GM23338 (cell line): ENCODE results near the gene TDRD7.

ENCODE experiments used
- EZH2 ChIP-seq: fragments of 200-600 bp; sonication (generic); IDR thresholded peaks from one replicate; pipeline ENCODE4 v1.8.0; 2017; ENCODE audit warnings: antibody characterized with exemption, mild to moderate bottlenecking, low read depth; ENCODE audit not compliant: unreplicated experiment
- EZH2phosphoT487 ChIP-seq: fragments of 200-600 bp; sonication (generic); IDR thresholded peaks from one replicate; pipeline ENCODE4 v1.8.1; 2018; ENCODE audit warnings: antibody characterized with exemption; ENCODE audit not compliant: unreplicated experiment
- POLR2AphosphoS5 ChIP-seq: IDR thresholded peaks from 2 replicates; pipeline ENCODE4 v1.6.1; 2016; ENCODE audit warnings: antibody characterized with exemption, low read depth
- TF ChIP-seq, protein P1 (sequence below), 2 experiments: fragments of 200-600 bp in 1 of 2; sonication (generic) in 1 of 2; conservative IDR thresholded peaks; 2 replicates each; pipeline versions ENCODE4 v1.5.1 to v1.6.1; 2016 to 2017; ENCODE audit warnings: antibody characterized with exemption in 2 of 2, low read depth in 2 of 2, mild to moderate bottlenecking in 2 of 2, moderate library complexity in 1 of 2
- TF ChIP-seq, protein P2 (sequence below): fragments of 250-450 bp; sonication (Bioruptor Pico); IDR thresholded peaks from 2 replicates; pipeline ENCODE4 v1.5.0; 2020; ENCODE audit warnings: mild to moderate bottlenecking, moderate library complexity
- TF ChIP-seq, protein P3 (sequence below): IDR thresholded peaks from 2 replicates; pipeline ENCODE4 v1.6.1; 2016; ENCODE audit warnings: antibody characterized with exemption

DNA sequence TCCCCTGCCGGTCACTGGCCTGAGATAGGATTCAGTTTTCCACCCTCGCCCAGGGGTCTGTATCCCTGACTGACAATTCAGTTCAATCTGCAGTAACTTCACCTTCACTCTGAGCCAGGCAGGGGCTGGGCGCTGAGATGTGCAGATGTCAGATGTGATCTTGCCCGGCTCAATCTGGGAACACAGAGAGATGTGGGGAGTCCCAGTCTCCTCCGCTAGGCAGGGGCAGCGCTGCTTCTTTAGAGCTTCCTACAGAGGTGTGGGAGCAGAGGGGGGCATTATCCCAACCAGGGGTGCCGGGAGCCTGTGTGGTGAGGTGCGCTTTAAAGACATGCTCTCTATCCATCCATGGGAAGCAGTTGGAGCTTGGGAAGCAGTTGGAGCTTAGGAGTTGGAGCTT is 104.2 kb downstream of the TDRD7 start:
- TF ChIP-seq, protein P1, sequence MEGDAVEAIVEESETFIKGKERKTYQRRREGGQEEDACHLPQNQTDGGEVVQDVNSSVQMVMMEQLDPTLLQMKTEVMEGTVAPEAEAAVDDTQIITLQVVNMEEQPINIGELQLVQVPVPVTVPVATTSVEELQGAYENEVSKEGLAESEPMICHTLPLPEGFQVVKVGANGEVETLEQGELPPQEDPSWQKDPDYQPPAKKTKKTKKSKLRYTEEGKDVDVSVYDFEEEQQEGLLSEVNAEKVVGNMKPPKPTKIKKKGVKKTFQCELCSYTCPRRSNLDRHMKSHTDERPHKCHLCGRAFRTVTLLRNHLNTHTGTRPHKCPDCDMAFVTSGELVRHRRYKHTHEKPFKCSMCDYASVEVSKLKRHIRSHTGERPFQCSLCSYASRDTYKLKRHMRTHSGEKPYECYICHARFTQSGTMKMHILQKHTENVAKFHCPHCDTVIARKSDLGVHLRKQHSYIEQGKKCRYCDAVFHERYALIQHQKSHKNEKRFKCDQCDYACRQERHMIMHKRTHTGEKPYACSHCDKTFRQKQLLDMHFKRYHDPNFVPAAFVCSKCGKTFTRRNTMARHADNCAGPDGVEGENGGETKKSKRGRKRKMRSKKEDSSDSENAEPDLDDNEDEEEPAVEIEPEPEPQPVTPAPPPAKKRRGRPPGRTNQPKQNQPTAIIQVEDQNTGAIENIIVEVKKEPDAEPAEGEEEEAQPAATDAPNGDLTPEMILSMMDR (conservative IDR thresholded peaks at IDR 0.05; ENCODE audit: low read depth in 2 of 2): no peak
- TF ChIP-seq POLR2AphosphoS5 (no peak), EZH2 (no peak), EZH2phosphoT487 (no peak)
- TF ChIP-seq, protein P2, sequence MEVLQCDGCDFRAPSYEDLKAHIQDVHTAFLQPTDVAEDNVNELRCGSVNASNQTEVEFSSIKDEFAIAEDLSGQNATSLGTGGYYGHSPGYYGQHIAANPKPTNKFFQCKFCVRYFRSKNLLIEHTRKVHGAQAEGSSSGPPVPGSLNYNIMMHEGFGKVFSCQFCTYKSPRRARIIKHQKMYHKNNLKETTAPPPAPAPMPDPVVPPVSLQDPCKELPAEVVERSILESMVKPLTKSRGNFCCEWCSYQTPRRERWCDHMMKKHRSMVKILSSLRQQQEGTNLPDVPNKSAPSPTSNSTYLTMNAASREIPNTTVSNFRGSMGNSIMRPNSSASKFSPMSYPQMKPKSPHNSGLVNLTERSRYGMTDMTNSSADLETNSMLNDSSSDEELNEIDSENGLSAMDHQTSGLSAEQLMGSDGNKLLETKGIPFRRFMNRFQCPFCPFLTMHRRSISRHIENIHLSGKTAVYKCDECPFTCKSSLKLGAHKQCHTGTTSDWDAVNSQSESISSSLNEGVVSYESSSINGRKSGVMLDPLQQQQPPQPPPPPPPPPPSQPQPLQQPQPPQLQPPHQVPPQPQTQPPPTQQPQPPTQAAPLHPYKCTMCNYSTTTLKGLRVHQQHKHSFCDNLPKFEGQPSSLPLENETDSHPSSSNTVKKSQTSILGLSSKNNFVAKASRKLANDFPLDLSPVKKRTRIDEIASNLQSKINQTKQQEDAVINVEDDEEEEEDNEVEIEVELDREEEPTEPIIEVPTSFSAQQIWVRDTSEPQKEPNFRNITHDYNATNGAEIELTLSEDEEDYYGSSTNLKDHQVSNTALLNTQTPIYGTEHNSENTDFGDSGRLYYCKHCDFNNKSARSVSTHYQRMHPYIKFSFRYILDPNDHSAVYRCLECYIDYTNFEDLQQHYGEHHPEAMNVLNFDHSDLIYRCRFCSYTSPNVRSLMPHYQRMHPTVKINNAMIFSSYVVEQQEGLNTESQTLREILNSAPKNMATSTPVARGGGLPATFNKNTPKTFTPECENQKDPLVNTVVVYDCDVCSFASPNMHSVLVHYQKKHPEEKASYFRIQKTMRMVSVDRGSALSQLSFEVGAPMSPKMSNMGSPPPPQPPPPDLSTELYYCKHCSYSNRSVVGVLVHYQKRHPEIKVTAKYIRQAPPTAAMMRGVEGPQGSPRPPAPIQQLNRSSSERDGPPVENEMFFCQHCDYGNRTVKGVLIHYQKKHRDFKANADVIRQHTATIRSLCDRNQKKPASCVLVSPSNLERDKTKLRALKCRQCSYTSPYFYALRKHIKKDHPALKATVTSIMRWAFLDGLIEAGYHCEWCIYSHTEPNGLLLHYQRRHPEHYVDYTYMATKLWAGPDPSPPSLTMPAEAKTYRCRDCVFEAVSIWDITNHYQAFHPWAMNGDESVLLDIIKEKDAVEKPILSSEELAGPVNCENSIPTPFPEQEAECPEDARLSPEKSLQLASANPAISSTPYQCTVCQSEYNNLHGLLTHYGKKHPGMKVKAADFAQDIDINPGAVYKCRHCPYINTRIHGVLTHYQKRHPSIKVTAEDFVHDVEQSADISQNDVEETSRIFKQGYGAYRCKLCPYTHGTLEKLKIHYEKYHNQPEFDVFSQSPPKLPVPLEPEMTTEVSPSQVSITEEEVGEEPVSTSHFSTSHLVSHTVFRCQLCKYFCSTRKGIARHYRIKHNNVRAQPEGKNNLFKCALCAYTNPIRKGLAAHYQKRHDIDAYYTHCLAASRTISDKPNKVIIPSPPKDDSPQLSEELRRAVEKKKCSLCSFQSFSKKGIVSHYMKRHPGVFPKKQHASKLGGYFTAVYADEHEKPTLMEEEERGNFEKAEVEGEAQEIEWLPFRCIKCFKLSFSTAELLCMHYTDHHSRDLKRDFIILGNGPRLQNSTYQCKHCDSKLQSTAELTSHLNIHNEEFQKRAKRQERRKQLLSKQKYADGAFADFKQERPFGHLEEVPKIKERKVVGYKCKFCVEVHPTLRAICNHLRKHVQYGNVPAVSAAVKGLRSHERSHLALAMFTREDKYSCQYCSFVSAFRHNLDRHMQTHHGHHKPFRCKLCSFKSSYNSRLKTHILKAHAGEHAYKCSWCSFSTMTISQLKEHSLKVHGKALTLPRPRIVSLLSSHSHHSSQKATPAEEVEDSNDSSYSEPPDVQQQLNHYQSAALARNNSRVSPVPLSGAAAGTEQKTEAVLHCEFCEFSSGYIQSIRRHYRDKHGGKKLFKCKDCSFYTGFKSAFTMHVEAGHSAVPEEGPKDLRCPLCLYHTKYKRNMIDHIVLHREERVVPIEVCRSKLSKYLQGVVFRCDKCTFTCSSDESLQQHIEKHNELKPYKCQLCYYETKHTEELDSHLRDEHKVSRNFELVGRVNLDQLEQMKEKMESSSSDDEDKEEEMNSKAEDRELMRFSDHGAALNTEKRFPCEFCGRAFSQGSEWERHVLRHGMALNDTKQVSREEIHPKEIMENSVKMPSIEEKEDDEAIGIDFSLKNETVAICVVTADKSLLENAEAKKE (CRISPR knock-in tag): no peak
- TF ChIP-seq, protein P3, sequence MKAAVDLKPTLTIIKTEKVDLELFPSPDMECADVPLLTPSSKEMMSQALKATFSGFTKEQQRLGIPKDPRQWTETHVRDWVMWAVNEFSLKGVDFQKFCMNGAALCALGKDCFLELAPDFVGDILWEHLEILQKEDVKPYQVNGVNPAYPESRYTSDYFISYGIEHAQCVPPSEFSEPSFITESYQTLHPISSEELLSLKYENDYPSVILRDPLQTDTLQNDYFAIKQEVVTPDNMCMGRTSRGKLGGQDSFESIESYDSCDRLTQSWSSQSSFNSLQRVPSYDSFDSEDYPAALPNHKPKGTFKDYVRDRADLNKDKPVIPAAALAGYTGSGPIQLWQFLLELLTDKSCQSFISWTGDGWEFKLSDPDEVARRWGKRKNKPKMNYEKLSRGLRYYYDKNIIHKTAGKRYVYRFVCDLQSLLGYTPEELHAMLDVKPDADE: no peak
